GM18867 (cell line): ENCODE data around the gene ZNF792.
"Not testable (repeated sequence)": the region's sequence is repeated elsewhere in the genome, so short reads cannot be mapped to it uniquely, and the experiment has no call there.

Experiments used
- ATAC-seq: cut with Tn5 transposase; IDR thresholded peaks from one replicate; pipeline ENCODE4 v1.9.1; 2021; ENCODE audit warnings: mild to moderate bottlenecking, moderate library complexity; ENCODE audit not compliant: unreplicated experiment

Gene ZNF792

GRCh38 chr19:34926361-34926684, 37.7 kb downstream of the ZNF792 start:
- ATAC-seq = no peak

DNA sequence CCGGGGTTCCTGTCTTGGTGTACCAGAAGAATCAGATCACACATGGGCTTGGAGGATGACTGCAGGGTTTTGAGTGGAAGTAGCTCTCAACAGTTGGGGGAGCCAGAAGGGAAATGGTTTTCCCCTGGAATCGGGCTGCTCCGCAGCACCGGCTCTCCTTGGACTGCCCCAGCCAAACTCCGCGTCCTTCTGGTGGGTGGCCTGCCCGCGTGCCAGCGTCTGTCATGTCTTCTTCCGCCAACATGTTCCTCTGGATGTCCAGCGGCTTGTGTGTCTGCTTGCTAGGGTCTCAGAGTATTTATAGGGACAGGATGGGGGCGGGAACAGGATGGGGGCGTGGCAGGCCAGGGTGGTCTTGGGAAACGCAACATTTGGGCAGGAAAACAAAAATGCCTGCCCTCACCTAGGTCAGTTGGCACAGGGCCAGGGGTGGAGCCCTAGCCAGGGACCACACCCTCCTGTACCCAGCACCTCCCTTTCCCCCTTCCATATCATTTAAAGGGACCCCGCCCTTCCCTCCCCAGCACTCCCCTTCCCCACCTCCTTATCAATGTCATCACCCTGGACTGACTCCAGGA, 38.7 kb downstream of the ZNF792 start:
- no peak for ATAC-seq

DNA sequence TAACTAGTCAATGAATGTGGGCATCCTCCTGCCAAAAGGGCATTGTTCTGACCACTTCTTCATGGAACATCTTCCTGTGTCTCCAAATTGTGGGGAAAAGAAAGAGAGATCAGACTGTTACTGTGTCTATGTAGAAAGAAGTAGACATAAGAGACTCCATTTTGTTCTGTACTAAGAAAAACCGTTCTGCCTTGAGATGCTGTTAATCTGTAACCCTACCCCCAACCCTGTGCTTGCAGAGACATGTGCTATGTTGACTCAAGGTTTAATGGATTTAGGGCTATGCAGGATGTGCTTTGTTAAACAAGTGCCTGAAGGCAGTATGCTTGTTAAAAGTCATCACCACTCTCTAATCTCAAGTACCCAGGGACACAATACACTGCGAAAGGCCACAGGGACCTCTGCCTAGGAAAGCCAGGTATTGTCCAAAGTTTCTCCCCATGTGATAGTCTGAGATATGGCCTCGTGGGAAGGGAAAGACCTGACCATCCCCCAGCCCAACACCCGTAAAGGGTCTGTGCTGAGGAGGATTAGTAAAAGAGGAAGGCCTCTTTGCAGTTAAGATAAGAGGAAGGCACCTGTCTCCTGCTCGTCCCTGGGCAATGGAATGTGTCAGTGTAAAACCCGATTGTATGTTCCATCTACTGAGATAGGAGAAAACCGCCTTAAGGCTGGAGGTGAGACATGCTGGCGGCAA, 43.8 kb downstream of the ZNF792 start:
- not testable (repeated sequence) for ATAC-seq

DNA sequence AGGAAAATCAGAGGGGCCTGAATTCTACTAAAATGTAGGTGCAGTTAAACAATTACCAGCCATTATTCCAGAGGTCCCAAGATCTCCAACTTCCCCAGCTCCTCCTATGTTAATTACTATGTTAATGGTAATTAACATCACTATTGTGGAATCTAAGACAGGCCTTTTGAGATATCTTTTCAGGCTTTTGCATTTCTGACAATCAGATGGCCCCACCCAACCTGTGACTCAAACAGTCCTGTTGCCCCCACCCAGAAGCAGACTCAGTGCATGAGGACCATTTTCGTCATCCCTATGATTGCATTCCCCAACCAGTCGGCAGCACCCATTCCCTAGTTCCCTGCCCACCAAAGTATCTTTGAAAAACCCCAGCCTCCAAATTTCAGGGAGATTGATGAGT, 45.8 kb downstream of the ZNF792 start:
- no peak for ATAC-seq

GRCh38 chr19:34917144-34917543, 46.9 kb downstream of the ZNF792 start:
- ATAC-seq = not testable (repeated sequence)

DNA sequence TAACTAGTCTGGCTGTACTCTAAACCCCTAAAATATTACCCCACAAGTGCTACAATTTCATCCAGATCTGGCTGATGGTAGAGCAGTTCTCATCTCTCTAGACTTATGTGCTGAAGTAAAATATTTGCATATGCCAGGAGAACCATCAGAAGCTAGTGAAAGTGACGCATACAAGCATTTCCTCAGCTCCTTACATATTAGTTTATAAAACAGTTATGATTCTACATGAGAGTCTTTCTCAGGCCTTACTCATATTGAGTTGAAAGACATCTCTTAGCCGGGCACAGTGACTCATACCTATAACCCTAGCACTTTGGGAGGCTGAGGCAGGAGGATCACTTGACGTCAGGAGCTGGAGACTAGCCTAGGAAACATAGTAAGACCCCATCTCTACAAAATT, 53.3 kb downstream of the ZNF792 start:
- no peak for ATAC-seq
